ENCODE measurements around the gene SNN. TPM values are rescaled to one million over a fixed set of nuclear protein-coding genes. Genes with fewer than 3 reads are reported as not detected.

SNN gene
- total RNA-seq, 1 experiment from 2014 or later, result 1.9 TPM

DNA sequence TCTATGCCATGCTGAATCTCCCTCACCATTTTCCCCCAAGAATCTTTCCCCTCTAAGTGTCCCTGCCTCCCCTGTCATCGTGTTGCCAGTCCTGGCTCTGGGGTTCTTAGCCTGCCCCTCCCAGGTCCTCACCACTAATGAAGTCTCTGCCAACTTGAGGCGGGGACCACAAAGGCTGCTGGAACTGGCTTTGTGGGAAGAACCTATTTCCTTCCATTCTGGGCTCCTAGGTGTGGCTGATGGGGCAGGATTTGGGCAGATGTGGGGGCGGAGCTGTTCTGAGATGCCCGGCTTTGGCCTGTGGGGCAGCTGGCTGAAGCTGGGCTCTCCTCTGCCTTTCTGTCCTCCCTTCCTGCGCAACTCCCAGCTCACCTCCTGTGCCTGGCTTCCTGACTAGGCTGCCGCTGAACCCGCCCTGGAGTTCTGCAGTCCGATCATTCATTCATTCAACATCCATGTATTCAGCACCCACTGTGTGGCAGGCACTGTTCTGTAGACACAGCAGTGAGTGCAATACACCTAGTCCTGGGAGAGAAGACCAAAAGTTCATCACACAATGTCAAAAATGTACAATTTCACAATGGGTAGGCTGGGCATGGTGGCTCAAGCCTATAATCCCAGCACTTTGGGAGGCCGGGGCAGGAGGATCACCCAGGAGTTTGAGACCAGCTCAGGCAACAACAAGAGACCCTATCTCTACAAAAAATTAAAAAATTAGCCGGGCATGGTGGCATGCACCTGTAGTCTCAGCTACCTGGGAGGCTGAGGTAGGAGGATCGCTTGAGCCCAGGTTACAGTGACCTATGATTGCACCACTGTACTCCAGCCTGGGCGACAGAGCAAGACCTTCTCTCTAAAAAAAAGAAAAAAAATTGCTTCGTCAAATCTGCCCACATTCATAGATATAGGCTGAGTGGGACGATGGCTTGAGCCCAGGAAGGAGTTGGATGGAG, 1.9 kb upstream of the SNN start:
- DNase-seq (ENCODE audit: unreplicated experiment), result peak; percentile 32
- H3K27ac Mint-ChIP-seq (ENCODE audit: low read depth, unreplicated experiment), result no peak overlapping the region
- H3K27me3 Mint-ChIP-seq (ENCODE audit: insufficient read depth, unreplicated experiment), result no peaks in the 10 kb centered on the region
- H3K4me3 Mint-ChIP-seq (ENCODE audit: unreplicated experiment), result peak overlapping the region; percentile 46
- CTCF ChIA-PET, result interaction anchor here (0.6 to 1.8 kb wide), 5 partner anchors 8 to 271 kb away, joined by 4 to 8 read pairs (median 4); no protein-coding TSS in a partner anchor
- TF ChIP-seq, protein P1, sequence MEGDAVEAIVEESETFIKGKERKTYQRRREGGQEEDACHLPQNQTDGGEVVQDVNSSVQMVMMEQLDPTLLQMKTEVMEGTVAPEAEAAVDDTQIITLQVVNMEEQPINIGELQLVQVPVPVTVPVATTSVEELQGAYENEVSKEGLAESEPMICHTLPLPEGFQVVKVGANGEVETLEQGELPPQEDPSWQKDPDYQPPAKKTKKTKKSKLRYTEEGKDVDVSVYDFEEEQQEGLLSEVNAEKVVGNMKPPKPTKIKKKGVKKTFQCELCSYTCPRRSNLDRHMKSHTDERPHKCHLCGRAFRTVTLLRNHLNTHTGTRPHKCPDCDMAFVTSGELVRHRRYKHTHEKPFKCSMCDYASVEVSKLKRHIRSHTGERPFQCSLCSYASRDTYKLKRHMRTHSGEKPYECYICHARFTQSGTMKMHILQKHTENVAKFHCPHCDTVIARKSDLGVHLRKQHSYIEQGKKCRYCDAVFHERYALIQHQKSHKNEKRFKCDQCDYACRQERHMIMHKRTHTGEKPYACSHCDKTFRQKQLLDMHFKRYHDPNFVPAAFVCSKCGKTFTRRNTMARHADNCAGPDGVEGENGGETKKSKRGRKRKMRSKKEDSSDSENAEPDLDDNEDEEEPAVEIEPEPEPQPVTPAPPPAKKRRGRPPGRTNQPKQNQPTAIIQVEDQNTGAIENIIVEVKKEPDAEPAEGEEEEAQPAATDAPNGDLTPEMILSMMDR (IDR thresholded peaks at IDR 0.05; ENCODE audit: unreplicated experiment), result no peak
- peaks cover 6% of the 10 kb centered on the region for H3K4me1 Mint-ChIP-seq (ENCODE audit: insufficient read depth, unreplicated experiment)
- no TSS peak for BruUV-seq (replicated peaks)
- intact Hi-C loops (cut with micrococcal nuclease), result no loop called here
- no peaks in the 10 kb centered on the region for H3K36me3 Mint-ChIP-seq (ENCODE audit: insufficient read depth, unreplicated experiment)
- POLR2A ChIA-PET, result interaction anchor here (0.5 to 1.5 kb wide), 5 partner anchors 10 to 131 kb away, joined by 3 to 4 read pairs (median 3); partner anchors contain the start of gene TXNDC11
- H3K9me3 Mint-ChIP-seq (ENCODE audit: unreplicated experiment), result no peaks in the 10 kb centered on the region

- intact Hi-C loops (cut with micrococcal nuclease), result no loop called here
- H3K36me3 Mint-ChIP-seq (ENCODE audit: insufficient read depth, unreplicated experiment), result no peaks in the 10 kb centered on the region
- DNase-seq (ENCODE audit: unreplicated experiment), result no peak
- ChIA-PET POLR2A (interaction anchor here (0.6 to 1.5 kb wide), 6 partner anchors 27 to 309 kb away, joined by 3 to 4 read pairs (median 4); partner anchors contain the start of gene TXNDC11), CTCF (interaction anchor here (0.7 to 1.8 kb wide), 7 partner anchors 7 to 271 kb away, joined by 3 to 8 read pairs (median 4); no protein-coding TSS in a partner anchor)
- peaks cover 6% of the 10 kb centered on the region for H3K4me1 Mint-ChIP-seq (ENCODE audit: insufficient read depth, unreplicated experiment)
- no peaks in the 10 kb centered on the region for H3K9me3 Mint-ChIP-seq (ENCODE audit: unreplicated experiment)
- H3K4me3 Mint-ChIP-seq (ENCODE audit: unreplicated experiment), result peak overlapping the region; percentile 46
- no peaks in the 10 kb centered on the region for H3K27me3 Mint-ChIP-seq (ENCODE audit: insufficient read depth, unreplicated experiment)
- no peak overlapping the region for H3K27ac Mint-ChIP-seq (ENCODE audit: low read depth, unreplicated experiment)
- no TSS peak for BruUV-seq (replicated peaks)
- TF ChIP-seq, protein P1 (IDR thresholded peaks at IDR 0.05; ENCODE audit: unreplicated experiment), result no peak
Measured at GRCh38 chr16:11667221-11667823, 933 bp upstream of the SNN start.

DNA sequence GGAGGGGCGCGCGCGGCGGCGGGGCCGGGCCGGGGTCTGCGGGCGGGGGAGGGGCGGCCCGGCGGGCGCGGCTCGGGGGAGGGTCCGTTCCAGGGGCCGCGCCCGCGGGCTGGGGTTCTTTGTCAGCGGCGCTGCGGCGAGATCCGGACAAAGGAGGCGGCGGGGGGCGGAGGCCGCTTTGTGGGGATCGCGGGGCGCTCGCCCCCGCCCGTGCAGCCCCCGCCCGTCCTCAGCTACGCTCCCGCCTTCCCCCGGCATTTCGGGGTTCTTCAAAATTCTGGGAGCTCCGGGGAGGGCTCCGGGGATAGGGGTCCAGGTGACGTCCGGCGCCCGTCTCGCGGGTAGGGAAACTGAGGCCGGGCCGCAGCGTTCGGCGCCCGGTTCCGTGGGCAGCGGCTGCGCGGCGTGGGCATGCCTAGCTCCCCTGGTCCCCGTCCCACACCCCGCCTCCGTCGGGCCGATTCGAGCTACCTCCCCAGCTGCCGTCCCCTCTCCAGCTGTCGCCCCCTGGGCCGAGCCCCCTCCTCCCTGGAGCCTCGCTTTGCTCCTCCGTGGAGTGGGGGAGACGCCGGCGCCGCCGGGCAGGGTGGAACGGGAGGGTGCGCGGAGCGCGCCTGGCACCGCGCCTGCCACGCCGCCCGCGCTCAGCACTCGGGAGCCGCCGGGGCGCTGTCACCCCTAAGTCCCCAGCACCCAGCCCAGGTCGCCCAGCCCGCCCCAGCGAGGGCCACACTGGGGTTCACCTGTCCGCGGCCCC, 546 bp downstream of the SNN start:
- H3K4me3 Mint-ChIP-seq (ENCODE audit: unreplicated experiment), result peak overlapping the region; percentile 62
- TF ChIP-seq, protein P1 (IDR thresholded peaks at IDR 0.05; ENCODE audit: unreplicated experiment), result no peak
- intact Hi-C loops (cut with micrococcal nuclease), result no loop called here
- no peak overlapping the region for H3K27ac Mint-ChIP-seq (ENCODE audit: low read depth, unreplicated experiment)
- ChIA-PET POLR2A (interaction anchor here (0.7 to 2.0 kb wide), 5 partner anchors 9 to 110 kb away, joined by 3 to 13 read pairs (median 7); no protein-coding TSS in a partner anchor), CTCF (interaction anchor here (0.7 to 1.2 kb wide), 4 partner anchors 19 to 356 kb away, joined by 3 to 4 read pairs (median 3); no protein-coding TSS in a partner anchor)
- DNase-seq (ENCODE audit: unreplicated experiment), result no peak
- no TSS peak for BruUV-seq (replicated peaks)
- H3K27me3 Mint-ChIP-seq (ENCODE audit: insufficient read depth, unreplicated experiment), result no peaks in the 10 kb centered on the region
- H3K36me3 Mint-ChIP-seq (ENCODE audit: insufficient read depth, unreplicated experiment), result no peaks in the 10 kb centered on the region
- H3K9me3 Mint-ChIP-seq (ENCODE audit: unreplicated experiment), result no peaks in the 10 kb centered on the region
- peaks cover 6% of the 10 kb centered on the region for H3K4me1 Mint-ChIP-seq (ENCODE audit: insufficient read depth, unreplicated experiment)
